PC-3 (cell line): ENCODE results near the gene PCSK9.

ENCODE experiments used
- CTCF ChIP-seq: fragments of 300-600 bp; sonication (generic); conservative IDR thresholded peaks from 2 replicates; pipeline ENCODE4 v1.5.1; 2017; ENCODE audit warnings: antibody characterized with exemption, low read depth, mild to moderate bottlenecking, low read length
- EZH2 ChIP-seq: fragments of 300-600 bp; sonication (generic); IDR thresholded peaks from one replicate; pipeline ENCODE4 v1.6.1; 2017; ENCODE audit warnings: antibody characterized with exemption, mild to moderate bottlenecking, low read length; ENCODE audit not compliant: unreplicated experiment

GRCh38 chr1:55084257-55084656, 44.9 kb downstream of the PCSK9 start:
- TF ChIP-seq CTCF (no peak), EZH2 (no peak)
